Stimulated activated CD4-positive, alpha-beta T cell treated with anti-CD3 and anti-CD28 coated beads, TNF-alpha, amount 100 ng/mL, for 1 hour (primary cell): ENCODE results near the gene UBTF.

Source experiments
- DNase-seq, 3 donors: peaks; one replicate each; pipeline ENCODE4 v3.0.0-alpha.2; 2020; ENCODE audit warnings: low read depth in 3 of 3, low spot score in 1 of 3

The UBTF gene

DNA sequence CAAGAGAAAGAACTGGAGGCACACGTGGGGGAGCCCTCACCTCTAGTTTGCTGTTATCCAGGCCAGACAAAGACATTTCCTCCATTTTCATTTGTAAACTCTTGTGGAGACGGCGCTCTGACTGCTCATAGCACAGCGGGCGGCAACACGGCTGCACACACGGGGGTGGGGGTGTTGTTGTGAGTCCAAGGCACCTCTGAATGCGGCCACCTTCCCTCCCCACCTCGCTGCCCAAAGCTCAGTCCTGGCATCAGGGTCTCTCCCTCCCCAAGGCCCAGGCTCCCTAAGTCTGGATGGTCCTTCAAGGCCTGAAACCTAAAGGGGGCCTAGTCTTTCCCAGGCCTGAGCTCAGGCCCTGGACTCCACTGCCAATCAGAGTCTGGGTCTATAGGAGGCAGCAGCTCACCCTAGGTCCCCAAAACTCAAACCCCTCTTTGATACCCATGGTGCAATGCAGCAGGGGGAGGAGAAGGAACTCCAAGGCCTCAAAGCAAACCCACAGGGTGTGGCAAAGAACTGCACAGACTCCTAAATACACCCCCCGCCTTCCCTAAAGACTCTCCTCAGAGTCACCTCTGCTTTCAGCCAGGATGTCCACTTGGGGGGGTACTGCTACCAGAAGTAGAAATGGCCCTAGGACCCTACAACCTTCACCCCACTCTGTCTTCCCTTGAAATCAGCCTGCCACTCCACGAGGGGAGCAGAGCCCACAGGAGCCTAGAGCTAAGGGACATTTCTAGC lies 21.3 kb downstream of the UBTF start:
- no peak for DNase-seq

DNA sequence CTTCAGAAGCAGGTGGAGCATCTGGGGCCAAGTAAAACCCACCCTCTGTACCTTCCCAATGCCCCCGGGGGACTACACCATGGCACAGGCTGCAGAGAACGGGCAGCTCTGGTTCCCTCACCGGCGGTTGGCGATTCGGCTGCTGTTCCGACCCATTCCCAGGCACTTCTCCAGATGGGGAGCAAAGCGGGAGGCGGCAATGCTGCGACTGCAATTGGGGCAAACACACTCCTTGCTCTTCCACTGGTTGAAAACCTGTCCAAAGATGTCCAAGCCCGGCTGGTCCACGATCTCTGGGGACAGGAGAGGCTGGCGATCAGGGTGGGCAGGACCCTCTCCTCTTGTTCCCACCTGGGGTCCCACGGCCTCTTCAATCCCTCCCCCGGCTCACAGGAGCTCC lies 22.4 kb downstream of the UBTF start:
- DNase-seq, result no peak

DNA sequence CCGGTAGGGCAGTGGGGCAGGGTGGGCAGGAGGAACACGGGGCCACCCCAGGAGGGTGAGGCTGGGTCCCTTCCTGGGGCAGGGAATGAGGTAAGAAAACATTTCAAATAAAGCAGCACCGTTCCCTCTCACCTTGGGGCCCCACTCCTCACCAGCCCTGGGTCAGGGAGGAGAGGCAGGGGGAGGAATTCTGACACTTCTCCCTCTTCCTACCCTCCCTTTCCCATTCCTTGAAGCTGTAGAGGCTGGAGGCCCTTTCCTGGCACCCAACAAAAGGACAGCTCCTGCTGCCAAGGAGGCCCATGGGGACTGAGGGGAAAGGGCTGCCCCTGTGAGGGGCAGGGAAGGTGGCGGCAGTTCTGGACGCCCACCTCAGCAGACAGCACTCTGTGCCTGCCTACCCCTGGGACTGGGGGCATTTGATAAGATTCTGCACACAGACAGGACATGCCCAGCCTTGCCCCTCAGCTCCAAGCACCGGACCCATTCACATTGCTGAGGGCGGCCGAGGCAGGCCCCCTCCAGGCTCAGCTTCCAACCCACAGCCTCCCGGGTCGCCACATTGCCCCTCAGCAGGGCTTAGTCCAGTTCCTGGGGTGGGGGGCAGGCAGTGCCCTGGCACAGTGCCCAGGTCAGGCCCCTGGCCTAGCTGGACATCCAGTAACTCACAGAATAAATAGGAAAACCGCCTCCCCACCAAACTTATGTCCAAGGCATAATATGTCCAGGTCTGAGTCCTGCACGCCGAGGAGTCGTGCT lies 26.0 kb downstream of the UBTF start:
- DNase-seq, result no peak

DNA sequence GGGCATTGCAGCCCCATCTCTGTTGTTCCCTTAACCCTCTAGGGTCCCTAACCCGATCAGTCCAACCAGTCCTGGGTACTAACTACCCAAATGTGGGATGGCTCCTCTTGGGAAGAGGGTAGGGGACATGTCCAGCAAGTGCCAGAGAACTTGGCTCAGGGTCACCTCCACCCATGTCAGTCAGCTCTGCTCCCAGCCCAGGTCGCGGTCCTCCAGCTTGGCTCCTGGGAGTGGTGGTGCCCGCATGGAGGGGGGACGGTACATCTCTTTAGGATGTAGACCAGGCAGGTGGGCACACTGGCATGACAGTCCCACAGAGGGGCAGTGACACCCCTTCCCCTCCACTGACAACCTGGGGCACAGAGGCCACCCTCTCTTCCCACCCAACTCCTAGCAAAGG lies 26.7 kb downstream of the UBTF start:
- no peak for DNase-seq

DNA sequence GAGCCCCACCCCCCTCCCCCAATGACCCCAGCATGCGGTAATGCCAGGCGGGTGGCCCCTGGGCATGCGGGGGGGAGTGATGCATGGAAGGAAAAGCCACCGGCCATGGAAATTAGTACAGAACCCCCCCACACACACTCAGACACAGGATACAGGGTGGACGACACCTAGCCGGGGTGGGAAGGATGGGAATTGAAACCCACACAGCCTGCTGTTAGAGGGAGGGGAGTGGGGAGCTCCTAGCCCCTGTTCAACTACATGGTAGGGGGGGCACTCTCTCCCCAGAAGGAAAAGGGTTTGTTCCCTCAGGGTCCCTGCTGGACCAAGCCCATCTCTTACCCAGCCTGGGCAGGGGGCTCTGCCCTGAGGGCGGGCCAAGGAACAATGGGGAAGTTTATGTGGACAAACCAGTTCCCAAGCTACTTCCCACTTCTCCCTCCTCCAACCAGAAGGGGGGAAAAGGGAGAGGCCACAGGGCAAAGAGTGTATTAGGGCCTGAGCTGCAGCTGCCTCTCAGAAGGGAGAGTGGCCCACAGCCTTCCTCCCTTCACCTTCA lies 27.5 kb downstream of the UBTF start:
- DNase-seq, result no peak

DNA sequence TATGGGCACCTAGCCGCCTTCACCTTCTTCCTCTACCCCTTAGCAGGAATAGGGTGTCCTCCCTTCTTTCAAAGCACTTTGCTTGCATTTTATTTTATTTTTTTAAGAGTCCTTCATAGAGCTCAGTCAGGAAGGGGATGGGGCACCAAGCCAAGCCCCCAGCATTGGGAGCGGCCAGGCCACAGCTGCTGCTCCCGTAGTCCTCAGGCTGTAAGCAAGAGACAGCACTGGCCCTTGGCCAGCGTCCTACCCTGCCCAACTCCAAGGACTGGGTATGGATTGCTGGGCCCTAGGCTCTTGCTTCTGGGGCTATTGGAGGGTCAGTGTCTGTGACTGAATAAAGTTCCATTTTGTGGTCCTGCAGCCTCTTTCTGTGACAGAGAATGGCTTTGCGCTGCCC lies 28.1 kb downstream of the UBTF start:
- DNase-seq, result no peak

DNA sequence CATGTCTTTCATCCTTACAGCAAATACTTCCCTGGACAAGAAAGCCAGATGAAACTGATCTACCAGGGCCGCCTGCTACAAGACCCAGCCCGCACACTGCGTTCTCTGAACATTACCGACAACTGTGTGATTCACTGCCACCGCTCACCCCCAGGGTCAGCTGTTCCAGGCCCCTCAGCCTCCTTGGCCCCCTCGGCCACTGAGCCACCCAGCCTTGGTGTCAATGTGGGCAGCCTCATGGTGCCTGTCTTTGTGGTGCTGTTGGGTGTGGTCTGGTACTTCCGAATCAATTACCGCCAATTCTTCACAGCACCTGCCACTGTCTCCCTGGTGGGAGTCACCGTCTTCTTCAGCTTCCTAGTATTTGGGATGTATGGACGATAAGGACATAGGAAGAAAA lies 29.0 kb downstream of the UBTF start:
- DNase-seq, result no peak

DNA sequence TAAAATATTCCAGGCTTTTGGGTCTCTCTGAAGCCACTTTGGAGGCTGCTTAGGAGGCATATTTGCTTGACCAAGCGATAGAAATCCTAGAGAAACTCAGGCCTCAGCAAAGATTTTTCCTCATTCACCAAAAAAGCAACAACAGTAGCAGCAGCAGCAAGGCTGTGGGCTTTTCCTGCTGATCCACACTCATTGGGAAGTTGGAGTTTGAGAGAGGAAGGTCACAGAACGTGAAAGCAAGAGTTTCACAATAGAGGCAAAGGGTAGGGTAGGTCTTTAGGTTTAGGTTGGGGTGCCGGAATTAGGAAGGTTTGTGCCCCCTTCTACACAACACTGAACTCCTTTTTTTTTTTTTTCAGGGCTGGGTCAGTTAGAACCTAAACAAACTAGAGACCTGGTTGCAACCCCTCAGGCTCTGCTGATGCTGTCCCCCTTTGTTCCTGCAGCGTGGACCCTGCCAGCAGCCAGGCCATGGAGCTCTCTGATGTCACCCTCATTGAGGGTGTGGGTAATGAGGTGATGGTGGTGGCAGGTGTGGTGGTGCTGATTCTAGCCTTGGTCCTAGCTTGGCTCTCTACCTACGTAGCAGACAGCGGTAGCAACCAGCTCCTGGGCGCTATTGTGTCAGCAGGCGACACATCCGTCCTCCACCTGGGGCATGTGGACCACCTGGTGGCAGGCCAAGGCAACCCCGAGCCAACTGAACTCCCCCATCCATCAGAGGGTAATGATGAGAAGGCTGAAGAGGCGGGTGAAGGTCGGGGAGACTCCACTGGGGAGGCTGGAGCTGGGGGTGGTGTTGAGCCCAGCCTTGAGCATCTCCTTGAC lies 30.7 kb downstream of the UBTF start:
- DNase-seq, result no peak

DNA sequence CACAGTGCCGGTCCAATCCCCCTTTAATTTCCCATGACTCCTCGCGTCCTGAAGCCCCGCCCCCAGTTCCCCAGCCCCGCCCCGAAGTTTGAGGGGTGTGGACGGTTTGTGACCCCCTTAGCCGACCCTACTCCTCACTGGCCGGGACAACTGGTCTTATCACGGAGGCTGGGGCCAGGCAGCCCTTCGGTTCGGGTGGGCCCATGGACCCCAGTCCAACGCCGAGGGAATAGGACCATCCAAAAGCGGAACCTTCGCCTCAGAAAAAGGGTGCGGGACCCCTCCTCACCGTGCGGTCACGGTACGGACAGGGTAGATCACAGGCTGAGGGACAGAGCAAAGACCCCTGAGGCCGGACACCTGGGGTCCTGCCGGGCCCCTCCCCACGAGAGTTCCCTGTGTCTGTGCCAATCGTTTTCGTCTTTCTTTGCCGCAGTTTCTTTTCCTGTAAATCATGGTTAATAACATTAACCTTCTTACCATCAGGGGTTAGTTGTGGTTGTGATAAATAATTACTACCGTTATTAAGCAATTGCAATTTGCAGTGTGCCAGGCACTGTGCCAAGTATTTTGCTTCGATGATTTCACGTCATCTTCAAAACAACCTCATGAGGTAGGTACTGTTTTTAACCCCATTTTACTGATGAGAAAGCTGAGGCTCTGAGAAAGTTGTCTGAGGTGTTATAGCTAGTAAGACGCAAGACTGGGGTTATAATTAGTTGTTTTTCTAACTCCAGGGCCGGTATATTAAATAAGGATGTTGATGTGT lies 32.2 kb downstream of the UBTF start:
- peak in 1 of 3 donors; percentile 30 for DNase-seq

DNA sequence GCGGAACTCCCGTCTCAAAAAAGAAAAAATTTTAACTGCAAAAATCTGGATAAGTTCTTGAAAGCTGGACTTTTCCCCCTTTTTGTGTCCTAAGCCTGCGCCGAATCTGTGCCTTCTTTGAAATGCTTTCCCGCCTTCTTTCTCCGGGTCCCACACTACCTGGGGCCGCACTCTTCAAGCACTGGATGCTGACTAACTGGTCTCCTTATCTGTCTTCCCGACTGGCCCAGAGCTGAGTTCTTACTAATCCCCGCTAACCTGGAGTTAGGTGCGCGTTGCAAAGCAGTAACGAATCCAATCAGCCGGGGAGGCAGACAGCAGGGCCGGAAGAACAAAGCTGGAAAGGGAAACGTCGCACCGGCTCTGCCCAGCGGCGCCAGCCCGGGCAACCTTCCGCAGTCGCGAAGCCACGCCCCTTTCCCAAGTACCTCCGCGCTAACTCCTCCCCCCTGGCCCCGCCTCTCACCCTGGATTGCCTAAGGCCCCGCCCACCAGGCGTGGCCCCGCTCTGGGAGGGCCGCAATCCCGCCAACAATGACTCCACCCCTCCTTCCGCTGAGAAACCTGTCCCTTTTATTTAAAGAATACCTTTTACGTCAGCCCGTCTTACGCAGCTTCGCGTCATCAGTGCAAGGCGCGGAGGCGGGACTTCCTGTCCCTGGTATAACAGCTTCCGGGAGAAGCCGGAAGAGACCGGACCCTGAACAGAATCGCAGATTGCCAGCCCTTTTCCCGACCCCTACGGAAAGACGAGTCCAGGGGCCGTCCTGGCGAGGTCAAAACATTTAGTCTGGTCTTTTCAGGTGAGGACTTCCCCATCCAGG lies 33.0 kb downstream of the UBTF start, which contains the start of gene TMUB2:
TSS of gene TMUB2 (plus strand) at position 666 of the 824 bp plus-strand sequence. CDS start 737 bp downstream, outside the sequence.
- DNase-seq, result peak; percentile 99 to 100 (median 99)

DNA sequence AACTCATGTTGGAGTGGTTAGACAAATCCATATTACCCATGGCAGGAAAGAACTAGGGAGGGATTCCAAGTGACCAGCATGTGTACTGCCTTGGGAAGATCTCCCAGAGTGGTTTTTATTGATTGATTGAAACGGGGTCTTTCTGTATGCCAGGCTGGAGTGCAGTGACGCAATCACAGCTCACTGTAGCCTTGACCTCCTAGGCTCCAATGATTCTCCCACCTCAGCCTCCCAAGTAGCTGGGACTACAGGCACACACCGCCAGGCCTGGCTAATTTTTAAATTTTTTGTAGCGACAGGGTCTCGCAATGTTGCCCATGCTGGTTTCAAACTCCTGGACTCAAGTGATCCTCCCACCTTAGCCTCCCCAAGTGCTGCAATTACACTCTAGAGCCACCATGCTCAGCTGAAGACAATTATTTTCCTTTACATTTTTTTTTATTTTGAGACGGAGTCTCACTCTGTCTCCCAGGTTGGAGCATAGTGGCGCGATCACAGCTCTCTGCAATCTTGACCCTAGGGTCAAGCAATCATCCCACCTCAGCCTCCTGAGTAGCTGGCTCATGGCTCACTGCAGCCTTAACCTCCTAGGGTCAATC lies 35.2 kb downstream of the UBTF start:
- DNase-seq, result no peak

DNA sequence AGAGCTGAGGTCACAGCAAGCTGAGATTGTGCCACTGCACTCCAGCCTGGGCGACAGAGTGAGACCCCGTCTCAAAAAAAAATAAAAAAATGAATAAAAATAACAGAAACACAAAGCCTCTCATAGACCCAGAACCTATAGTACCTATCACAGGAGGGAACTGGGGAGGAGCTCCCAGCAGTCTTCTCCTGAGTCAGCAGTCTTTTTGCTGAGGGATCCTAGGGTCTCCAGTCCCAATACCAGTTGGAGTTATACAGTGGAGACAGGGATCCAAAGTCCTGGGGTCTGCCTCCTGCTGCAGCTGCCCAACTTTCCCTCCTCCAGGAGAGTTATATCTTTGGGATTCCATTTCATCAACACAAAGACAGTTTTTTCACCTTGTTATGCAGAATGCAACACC lies 36.5 kb downstream of the UBTF start:
- no peak for DNase-seq

DNA sequence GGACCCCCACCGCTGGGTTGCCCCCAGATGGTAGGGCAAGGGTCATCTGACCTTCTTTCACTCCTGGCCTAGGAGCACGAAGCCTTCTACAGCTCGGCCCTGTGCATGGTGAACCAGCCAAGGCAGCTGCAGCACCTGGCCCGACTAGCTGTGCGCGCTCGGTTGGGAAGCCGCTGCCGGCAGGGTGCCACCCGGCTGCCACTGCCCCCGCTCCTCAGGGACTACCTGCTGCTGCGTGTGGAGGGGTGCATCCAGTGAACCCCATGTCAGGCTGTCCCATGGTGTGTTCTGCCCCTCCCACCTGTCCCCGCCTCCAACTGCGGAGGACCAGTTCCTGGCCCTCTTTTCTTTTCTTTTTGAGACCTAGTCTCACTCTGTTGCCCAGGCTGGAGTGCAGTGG lies 41.3 kb downstream of the UBTF start:
- DNase-seq, result no peak

DNA sequence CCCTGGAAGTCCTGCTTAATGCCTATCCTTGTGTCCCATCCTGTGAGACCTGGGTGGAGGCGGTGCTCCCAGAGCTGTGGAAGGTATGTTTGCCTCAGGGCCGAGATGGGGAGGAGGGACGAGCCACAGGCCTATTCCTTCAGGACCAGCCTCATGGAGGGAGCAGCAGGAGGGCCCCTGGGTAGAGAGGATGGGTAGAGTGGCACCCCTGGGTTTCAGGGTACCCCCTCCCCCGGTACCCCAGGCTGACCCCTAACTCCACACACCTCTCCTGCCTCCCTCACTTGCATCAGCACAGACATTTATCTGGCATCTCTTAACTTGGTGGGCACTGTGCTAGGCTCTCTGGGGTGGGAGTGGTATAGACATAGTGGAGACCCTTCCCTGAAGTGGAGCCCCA lies 41.8 kb downstream of the UBTF start:
- DNase-seq, result no peak

DNA sequence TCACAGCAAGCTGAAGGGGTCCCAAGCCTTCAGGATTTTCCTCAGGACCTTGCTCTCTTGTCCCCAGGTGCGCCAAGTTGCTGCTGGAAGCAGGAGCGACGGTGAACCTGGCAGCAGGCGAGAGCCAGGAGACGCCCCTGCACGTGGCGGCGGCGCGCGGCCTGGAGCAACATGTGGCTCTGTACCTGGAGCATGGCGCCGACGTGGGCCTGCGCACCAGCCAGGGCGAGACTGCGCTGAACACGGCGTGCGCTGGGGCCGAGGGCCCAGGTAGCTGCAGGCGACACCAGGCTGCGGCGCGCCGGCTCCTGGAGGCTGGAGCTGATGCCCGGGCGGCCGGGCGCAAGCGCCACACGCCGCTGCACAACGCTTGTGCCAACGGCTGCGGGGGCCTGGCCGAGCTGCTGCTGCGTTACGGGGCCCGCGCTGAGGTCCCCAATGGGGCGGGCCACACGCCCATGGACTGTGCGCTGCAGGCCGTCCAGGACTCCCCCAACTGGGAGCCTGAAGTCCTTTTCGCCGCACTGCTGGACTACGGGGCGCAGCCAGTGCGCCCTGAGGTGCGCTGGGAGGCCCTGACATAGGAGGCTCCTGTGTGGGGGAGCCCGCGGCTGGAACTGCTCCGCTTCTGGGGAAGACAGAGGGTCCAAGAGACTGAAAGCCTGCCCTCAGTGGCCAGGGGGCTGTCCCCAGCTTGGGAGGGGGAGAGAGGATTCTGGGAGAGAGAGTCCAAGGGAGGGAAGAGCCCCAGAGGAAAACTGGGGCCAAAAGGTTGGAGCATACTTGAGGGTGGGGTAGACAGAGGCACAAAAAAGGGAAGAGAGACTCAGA lies 42.6 kb downstream of the UBTF start:
- DNase-seq, result no peak

DNA sequence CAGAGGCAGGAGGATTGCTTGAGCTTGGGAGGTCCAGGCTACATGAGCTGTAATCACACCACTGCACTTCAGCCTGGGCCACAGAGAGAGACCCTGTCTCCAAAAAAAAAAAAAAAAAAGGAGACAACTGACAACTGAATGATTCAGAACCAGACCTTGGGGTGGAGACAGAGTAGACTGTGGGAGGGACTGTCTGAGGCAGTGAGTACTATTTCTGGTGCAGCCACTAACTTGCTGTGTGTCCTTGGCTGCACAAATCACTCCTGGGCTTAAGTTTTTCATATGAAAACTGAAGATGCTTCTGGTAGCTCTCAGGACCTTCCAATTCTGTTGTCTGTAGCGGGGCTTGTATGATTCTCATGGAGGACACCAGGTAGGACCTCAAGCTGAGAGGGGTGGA lies 43.2 kb downstream of the UBTF start:
- no peak for DNase-seq

DNA sequence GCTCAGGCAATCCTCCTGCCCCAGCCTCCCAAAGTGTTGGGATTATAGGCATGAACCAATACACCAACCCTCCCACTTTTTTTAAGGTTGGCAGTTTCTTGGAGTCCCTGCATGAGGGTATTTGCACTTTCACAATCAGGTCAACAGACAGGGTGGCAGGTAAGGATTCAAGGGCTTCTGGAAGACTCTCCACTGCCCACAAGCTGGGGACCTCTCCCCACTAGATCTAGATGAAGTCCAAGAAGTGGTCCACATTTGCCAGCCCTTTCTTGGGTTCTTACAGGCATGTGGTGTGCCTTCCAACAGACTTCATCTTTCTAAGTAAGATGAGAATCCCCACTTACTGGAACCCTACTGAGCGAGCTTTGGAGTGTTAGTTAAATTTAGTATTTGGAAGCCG lies 45.0 kb downstream of the UBTF start:
- no peak for DNase-seq

DNA sequence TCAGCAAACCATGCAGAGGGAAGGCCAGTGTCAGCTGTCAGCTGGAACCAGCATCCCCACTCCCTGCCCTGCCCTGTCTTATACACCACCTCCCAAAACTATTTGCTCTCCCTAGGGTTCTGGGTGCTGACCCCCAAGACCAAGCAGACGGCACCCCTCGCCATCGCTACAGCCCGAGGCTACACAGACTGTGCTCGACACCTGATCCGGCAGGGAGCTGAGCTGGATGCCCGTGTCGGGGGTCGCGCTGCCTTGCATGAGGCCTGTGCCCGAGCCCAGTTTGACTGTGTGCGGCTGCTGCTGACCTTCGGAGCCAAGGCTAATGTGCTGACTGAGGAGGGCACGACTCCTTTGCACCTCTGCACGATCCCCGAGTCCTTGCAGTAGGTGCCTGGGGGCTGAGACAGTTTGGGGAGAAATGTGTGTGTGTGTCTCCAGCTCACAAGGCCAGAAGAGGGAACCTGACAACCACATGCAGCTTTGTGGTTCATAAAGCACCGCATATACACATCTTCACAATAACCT lies 47.5 kb downstream of the UBTF start:
- DNase-seq, result no peak
